Measurements from ENCODE around the gene CLEC16A.

GRCh38 chr16:11136600-11136999, 192.2 kb downstream of the CLEC16A start:
- TF ChIP-seq CTCF (conservative IDR thresholded peaks at IDR 0.05; ENCODE audit: low read depth in 2 of 2) (no peak), EZH2phosphoT487 (IDR thresholded peaks at IDR 0.05; ENCODE audit: unreplicated experiment) (no peak), REST (IDR thresholded peaks at IDR 0.05; ENCODE audit: unreplicated experiment) (no peak), POLR2AphosphoS5 (IDR thresholded peaks at IDR 0.05; ENCODE audit: low read depth) (no peak), CREB1 (CRISPR knock-in tag; IDR thresholded peaks at IDR 0.05; ENCODE audit: low read depth) (no peak), EZH2 (IDR thresholded peaks at IDR 0.05; ENCODE audit: low read depth, unreplicated experiment) (no peak)

Measured in GM23338 (cell line).